ENCODE data around the gene E2F3. TPM values are rescaled to one million over a fixed set of nuclear protein-coding genes. Genes with fewer than 3 reads are reported as not detected.

Gene E2F3
- total RNA-seq, 4 donors from 2014 or later, result 5.8 to 10.7 (median 9.1) TPM

DNA sequence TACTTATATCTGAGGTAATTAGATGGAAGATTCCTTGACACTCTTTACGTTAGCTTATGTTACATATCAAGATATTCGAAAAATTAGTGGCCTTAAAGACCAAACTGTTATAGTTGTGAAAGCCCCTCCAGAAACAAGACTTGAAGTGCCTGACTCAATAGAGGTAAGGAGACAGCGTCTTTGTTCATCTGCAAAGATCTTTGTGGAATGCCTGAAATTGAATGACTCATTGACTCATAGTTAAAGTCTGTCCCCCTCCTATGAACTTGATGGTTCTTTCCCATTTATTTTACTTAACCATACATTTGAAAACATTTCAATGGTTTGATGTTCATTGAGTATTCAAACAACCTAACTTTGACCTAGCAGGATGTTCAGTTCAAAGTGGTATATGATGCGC is 85.0 kb downstream of the E2F3 start:
- DNase-seq (ENCODE audit: low spot score) (no peak), ATAC-seq (ENCODE audit: low FRiP score) (no peak)
- TF ChIP-seq, protein P1, sequence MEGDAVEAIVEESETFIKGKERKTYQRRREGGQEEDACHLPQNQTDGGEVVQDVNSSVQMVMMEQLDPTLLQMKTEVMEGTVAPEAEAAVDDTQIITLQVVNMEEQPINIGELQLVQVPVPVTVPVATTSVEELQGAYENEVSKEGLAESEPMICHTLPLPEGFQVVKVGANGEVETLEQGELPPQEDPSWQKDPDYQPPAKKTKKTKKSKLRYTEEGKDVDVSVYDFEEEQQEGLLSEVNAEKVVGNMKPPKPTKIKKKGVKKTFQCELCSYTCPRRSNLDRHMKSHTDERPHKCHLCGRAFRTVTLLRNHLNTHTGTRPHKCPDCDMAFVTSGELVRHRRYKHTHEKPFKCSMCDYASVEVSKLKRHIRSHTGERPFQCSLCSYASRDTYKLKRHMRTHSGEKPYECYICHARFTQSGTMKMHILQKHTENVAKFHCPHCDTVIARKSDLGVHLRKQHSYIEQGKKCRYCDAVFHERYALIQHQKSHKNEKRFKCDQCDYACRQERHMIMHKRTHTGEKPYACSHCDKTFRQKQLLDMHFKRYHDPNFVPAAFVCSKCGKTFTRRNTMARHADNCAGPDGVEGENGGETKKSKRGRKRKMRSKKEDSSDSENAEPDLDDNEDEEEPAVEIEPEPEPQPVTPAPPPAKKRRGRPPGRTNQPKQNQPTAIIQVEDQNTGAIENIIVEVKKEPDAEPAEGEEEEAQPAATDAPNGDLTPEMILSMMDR (IDR thresholded peaks at IDR 0.05), result no peak

DNA sequence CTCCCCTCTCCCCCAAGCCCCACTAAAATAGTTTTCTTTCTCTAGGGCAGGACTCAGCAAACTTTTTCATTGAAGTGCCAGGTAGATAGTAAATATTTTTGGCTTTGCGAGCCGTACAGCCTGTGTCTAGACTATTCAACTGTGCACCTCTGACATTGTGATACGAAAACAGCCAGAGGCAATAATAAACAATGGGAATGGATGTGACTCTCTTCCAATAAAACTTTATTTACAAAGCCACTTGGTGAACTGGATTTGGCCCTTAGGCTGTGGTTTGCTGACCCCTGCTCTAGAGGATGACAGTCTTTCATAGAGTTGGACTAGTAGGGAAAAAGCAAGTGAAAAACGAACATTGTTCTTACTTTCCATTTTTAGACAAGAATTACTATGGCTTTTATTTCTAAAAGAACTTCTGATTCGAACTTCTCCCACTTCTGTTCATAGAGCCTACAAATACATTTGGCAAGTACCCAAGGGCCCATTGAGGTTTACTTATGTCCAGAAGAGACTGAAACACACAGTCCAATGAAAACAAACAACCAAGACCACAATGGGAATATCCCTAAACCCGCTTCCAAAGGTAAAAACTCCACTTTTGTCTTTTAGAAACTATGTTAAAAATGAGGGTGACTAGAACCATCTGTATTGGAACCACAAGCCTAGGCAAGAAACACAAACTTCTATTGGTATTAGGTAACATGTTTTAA is 86.1 kb downstream of the E2F3 start:
- DNase-seq (ENCODE audit: low spot score), result no peak
- ATAC-seq (ENCODE audit: low FRiP score), result no peak
- TF ChIP-seq, protein P1 (IDR thresholded peaks at IDR 0.05), result no peak

DNA sequence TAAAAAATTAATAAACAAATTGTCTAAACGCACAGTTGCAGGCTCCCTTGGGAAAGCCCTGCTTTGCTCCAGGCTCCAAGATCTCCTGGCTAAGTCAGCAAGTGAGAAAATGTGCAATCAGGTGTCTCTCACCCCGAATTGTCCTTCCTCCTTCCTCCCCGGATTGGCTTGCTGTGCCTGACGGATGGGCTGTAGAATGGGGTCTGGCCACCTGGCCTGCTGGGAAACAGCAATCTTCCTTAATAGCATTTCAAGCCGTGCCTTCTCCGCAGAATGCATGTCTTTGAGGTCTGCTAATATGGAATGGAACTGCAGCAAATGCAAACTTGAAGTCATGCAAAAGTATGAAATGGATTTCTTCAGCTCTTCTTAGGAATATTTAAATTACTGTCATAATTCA is 88.9 kb downstream of the E2F3 start:
- no peak for ATAC-seq (ENCODE audit: low FRiP score)
- TF ChIP-seq, protein P1 (IDR thresholded peaks at IDR 0.05), result no peak
- no peak for DNase-seq (ENCODE audit: low spot score)

DNA sequence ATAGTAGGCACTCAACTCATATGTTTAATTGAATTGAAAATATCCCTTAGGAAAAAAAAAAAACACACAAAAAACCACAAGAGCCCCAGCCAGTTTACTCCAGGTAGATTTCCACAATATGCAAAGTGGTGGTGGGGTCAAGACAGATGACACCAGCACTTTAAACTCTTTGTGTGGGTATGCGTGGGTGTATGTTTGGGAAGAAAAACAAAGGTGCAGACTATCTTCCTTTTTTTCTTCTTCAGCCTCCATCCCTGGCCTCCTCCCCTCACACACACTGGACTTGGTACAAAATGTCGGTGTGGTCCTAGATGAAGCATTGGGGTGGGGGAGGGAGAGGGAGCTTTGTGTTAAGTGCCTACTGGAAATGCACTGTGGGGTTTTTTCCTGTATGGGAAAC is 90.4 kb downstream of the E2F3 start:
- DNase-seq (ENCODE audit: low spot score), result no peak
- TF ChIP-seq, protein P1 (IDR thresholded peaks at IDR 0.05), result no peak
- no peak for ATAC-seq (ENCODE audit: low FRiP score)

DNA sequence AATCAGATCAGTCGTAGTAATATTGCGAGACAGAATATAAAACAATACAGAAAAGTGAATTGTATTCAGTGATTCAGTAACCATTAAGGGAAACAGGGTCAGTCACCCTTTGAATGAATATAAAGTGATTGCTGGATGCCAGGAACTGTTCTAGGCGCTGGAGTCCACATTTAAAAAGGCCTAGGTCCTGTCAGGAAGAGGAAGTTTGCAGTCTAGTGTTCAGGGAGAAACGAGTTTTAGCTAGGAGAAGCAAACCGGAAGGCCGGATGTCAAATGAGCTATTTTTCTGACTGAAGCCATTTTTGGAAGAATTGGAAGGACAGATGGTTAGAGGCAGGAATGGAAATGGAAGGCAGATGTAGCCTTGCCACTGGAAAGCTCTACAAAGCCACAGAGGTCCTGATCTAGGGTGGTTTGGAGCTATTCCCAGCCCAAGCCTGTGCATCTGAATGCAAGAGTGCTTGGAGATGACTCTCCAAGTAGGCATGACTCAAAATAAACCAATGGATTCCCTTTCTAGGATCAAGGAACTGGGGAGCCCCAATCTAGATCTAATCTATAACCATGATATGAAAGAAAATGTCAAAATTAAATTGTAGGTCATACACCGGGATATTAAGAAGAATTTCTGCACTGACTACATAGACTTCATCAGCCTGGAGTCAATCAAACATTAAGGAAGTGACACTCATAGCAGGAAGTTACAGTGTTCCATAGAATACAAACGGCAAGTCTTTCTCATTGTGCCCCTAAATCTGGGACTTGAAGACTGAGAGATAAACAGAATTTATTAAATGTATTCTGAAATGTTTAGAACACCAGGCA is 95.7 kb downstream of the E2F3 start:
- TF ChIP-seq, protein P1 (IDR thresholded peaks at IDR 0.05), result no peak
- ATAC-seq (ENCODE audit: low FRiP score) (no peak), DNase-seq (ENCODE audit: low spot score) (no peak)

DNA sequence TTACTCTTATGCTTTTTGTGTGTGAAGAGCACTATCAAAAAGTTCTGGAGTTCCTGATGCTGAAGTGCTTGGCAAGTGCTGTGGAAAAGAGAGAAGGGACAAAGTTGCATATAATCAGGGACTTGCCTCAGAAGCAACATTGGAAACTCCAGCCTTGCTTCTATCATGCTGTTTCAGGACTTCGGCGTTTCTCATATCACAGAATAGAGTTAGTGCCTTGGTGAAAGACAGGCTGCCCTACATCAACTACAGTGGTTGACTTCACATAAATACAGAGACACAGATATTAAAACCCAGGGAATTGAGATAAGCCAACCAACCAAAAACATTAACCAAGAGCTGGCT is 96.3 kb downstream of the E2F3 start:
- no peak for ATAC-seq (ENCODE audit: low FRiP score)
- TF ChIP-seq, protein P1 (IDR thresholded peaks at IDR 0.05), result no peak

DNA sequence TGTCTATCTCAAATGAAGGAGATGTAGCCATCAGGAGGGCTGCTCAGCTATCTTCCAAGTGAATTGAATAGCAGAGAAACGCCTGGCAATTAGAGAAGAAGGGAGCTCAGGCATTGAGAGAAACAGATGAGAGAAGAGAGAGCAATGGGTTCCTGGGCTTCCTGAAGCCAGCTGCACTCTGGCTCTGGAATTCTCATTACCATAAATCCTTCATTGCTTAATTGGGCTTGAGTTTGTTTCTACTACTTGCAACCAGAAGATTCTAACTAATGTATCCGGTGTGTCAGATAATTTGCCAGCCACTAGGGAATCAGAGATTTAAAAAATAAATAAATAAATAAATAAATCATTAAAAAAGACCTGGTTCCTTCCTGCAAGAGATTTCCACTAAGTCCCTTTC is 107.5 kb downstream of the E2F3 start:
- DNase-seq (ENCODE audit: low spot score) (no peak), ATAC-seq (ENCODE audit: low FRiP score) (no peak)
- TF ChIP-seq, protein P1 (IDR thresholded peaks at IDR 0.05), result no peak

More for the DNA sequence above, 96.3 kb downstream of the E2F3 start:
- no peak for DNase-seq (ENCODE audit: low spot score)

Data from omental fat pad (tissue), 4 donors.